Measurements from ENCODE around the gene DEFB132. TPM values are rescaled to one million over a fixed set of nuclear protein-coding genes. Genes with fewer than 3 reads are reported as not detected.
A peak's percentile ranks its signal among the peaks of the same experiment; 100 is the strongest.

Gene DEFB132
- total and polyA plus RNA-seq, 2 of the 13 experiments (the other 11 are each of a cell fraction or from before 2014, with no cell fraction given), result not detected

DNA sequence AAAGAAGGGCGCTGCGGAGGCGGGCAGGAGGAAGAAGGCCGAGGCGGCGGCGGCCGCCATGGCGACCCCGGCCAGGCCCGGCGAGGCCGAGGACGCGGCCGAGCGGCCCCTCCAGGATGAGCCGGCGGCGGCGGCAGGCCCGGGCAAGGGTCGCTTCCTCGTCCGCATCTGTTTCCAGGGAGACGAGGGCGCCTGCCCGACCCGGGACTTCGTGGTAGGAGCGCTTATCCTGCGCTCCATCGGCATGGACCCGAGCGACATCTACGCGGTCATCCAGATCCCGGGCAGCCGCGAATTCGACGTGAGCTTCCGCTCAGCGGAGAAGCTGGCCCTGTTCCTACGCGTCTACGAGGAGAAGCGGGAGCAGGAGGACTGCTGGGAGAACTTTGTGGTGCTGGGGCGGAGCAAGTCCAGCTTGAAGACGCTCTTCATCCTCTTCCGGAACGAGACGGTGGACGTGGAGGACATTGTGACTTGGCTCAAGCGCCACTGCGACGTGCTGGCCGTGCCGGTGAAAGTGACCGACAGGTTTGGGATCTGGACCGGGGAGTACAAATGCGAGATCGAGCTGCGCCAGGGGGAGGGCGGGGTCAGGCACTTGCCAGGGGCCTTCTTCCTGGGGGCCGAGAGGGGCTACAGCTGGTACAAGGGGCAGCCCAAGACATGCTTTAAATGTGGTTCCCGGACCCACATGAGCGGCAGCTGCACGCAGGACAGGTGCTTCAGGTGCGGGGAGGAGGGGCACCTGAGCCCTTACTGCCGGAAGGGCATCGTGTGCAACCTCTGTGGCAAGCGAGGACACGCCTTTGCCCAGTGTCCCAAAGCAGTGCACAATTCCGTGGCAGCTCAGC lies 40.6 kb downstream of the DEFB132 start (continued):
- TF ChIP-seq PREB (CRISPR knock-in tag; IDR thresholded peaks at IDR 0.05), result no peak
- no peak for TF ChIP-seq ZNF646 (CRISPR knock-in tag; IDR thresholded peaks at IDR 0.05)
- TF ChIP-seq, protein P1, sequence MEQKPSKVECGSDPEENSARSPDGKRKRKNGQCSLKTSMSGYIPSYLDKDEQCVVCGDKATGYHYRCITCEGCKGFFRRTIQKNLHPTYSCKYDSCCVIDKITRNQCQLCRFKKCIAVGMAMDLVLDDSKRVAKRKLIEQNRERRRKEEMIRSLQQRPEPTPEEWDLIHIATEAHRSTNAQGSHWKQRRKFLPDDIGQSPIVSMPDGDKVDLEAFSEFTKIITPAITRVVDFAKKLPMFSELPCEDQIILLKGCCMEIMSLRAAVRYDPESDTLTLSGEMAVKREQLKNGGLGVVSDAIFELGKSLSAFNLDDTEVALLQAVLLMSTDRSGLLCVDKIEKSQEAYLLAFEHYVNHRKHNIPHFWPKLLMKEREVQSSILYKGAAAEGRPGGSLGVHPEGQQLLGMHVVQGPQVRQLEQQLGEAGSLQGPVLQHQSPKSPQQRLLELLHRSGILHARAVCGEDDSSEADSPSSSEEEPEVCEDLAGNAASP (CRISPR knock-in tag; IDR thresholded peaks at IDR 0.05; ENCODE audit: borderline replicate concordance), result peak; percentile 74
- no peak for TF ChIP-seq ZNF567 (CRISPR knock-in tag; IDR thresholded peaks at IDR 0.05; ENCODE audit: borderline replicate concordance)
- TF ChIP-seq, protein P2, sequence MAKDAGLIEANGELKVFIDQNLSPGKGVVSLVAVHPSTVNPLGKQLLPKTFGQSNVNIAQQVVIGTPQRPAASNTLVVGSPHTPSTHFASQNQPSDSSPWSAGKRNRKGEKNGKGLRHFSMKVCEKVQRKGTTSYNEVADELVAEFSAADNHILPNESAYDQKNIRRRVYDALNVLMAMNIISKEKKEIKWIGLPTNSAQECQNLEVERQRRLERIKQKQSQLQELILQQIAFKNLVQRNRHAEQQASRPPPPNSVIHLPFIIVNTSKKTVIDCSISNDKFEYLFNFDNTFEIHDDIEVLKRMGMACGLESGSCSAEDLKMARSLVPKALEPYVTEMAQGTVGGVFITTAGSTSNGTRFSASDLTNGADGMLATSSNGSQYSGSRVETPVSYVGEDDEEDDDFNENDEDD (CRISPR knock-in tag; IDR thresholded peaks at IDR 0.05; ENCODE audit: borderline replicate concordance), result peak; percentile 63
- TF ChIP-seq REL (CRISPR knock-in tag; conservative IDR thresholded peaks at IDR 0.05), result no peak; the same call in 1 of the 2 replicates
- TF ChIP-seq RBM39 (IDR thresholded peaks at IDR 0.05; ENCODE audit: low read depth, low read length, poor library complexity, severe bottlenecking), result peak; percentile 30
- no peak for TF ChIP-seq HOXD1 (CRISPR knock-in tag; IDR thresholded peaks at IDR 0.05)
- no peak; the same call in 1 of the 2 replicates for TF ChIP-seq ZSCAN31 (CRISPR knock-in tag; IDR thresholded peaks at IDR 0.05; ENCODE audit: low read depth)
- TF ChIP-seq ZNF790 (CRISPR knock-in tag; IDR thresholded peaks at IDR 0.05; ENCODE audit: borderline replicate concordance), result no peak
- TF ChIP-seq ZFP37 (CRISPR knock-in tag; IDR thresholded peaks at IDR 0.05; ENCODE audit: borderline replicate concordance), result no peak
- TF ChIP-seq TRIM24 (CRISPR knock-in tag; IDR thresholded peaks at IDR 0.05), result no peak
- TF ChIP-seq ZBTB7A (CRISPR knock-in tag; IDR thresholded peaks at IDR 0.05), result peak; percentile 48
- TF ChIP-seq MAFK (conservative IDR thresholded peaks at IDR 0.05 in 1 of 2, IDR thresholded peaks at IDR 0.05 in 1 of 2; ENCODE audit: low read length in 2 of 2), result no peak
- TF ChIP-seq, protein P3, sequence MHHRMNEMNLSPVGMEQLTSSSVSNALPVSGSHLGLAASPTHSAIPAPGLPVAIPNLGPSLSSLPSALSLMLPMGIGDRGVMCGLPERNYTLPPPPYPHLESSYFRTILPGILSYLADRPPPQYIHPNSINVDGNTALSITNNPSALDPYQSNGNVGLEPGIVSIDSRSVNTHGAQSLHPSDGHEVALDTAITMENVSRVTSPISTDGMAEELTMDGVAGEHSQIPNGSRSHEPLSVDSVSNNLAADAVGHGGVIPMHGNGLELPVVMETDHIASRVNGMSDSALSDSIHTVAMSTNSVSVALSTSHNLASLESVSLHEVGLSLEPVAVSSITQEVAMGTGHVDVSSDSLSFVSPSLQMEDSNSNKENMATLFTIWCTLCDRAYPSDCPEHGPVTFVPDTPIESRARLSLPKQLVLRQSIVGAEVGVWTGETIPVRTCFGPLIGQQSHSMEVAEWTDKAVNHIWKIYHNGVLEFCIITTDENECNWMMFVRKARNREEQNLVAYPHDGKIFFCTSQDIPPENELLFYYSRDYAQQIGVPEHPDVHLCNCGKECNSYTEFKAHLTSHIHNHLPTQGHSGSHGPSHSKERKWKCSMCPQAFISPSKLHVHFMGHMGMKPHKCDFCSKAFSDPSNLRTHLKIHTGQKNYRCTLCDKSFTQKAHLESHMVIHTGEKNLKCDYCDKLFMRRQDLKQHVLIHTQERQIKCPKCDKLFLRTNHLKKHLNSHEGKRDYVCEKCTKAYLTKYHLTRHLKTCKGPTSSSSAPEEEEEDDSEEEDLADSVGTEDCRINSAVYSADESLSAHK (CRISPR knock-in tag; IDR thresholded peaks at IDR 0.05; ENCODE audit: borderline replicate concordance), result no peak; the same call in 1 of the 2 replicates

All from HepG2 (cell line).